Skeletal muscle tissue (tissue), 4 donors: ENCODE measurements around the gene DGKD. TPM values are rescaled to one million over a fixed set of nuclear protein-coding genes. Genes with fewer than 3 reads are reported as not detected.
A peak's percentile ranks its signal among the peaks of the same experiment; 100 is the strongest.

Experiments
- H3K27ac ChIP-seq: one replicate; pipeline ENCODE4 v1.7.0; 2013; ENCODE audit warnings: mild to moderate bottlenecking, low read depth, low read length, inconsistent platforms
- H3K27me3 ChIP-seq, 3 donors: one replicate each; pipeline ENCODE4 v1.7.0; 2013; ENCODE audit warnings: low read length in 3 of 3; ENCODE audit not compliant: control insufficient read depth in 3 of 3, insufficient read depth in 3 of 3
- H3K36me3 ChIP-seq, 3 donors: one replicate each; pipeline ENCODE4 v1.7.0; 2013; ENCODE audit warnings: low read length in 3 of 3; ENCODE audit not compliant: control insufficient read depth in 3 of 3, insufficient read depth in 3 of 3
- H3K4me1 ChIP-seq, 3 donors: one replicate each; pipeline ENCODE4 v1.7.0; 2013; ENCODE audit warnings: low read length in 3 of 3, mild to moderate bottlenecking in 3 of 3; ENCODE audit not compliant: control insufficient read depth in 3 of 3, insufficient read depth in 3 of 3
- H3K4me3 ChIP-seq, 3 donors: one replicate each; pipeline ENCODE4 v1.7.0; 2013; ENCODE audit warnings: low read length in 3 of 3
- H3K9ac ChIP-seq, 3 donors: one replicate each; pipeline ENCODE4 v1.7.0; 2013; ENCODE audit warnings: low read length in 3 of 3, mild to moderate bottlenecking in 3 of 3, moderate library complexity in 2 of 3, low read depth in 1 of 3
- H3K9me3 ChIP-seq, 3 donors: one replicate each; pipeline ENCODE4 v1.7.0; 2013; ENCODE audit warnings: low read length in 3 of 3; ENCODE audit not compliant: control insufficient read depth in 3 of 3
- total RNA-seq: library from RNA; depleted of rRNA; stranded (reverse); fragments of >200 nt; gene quantifications from one replicate; pipeline ENCODE4 v1.2.3, GENCODE V29; 2014
- donor health status: Osteomylitis.

Gene DGKD
- total RNA-seq, 1 donor from 2014 or later: 17.2 TPM

GRCh38 chr2:233485726-233486125 is 131.4 kb downstream of the DGKD start:
- Histone ChIP-seq H3K27ac (no peak overlapping the region), H3K9ac (no peak overlapping the region), H3K4me3 (no peak overlapping the region)

DNA sequence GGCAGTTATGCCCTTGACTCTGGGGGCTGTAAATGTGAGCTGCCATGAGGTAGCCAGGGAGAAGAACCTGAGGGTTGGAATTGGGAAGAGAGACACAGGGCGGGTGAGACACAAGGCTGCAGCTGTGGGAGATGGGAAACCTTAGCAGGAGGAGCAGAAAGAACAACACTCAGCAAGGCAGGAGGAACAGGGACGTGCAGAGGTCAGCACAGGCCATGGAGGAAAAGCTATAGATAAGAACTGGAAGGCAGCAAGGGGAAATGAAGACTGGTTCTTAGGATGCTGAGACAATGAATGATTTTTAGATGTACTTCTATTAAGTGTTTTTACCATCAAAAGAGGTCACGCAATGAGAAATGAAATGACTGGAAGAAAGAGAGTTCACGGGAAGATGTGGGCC is 132.1 kb downstream of the DGKD start:
- Histone ChIP-seq H3K9me3 (no peaks in the 10 kb centered on the region), H3K9ac (no peak overlapping the region), H3K27ac (peak overlapping the region; percentile 28), H3K4me3 (no peak overlapping the region), H3K4me1 (peaks cover 8 to 10% (median 10%) of the 10 kb centered on the region in 3 donors), H3K27me3 (no peaks in the 10 kb centered on the region), H3K36me3 (peaks cover 49 to 75% (median 75%) of the 10 kb centered on the region in 3 donors)

More at GRCh38 chr2:233485726-233486125, 131.4 kb downstream of the DGKD start:
- no peaks in the 10 kb centered on the region for H3K9me3 ChIP-seq
- peaks cover 43 to 69% (median 69%) of the 10 kb centered on the region in 3 donors for H3K36me3 ChIP-seq
- H3K4me1 ChIP-seq: peaks cover 11 to 17% (median 16%) of the 10 kb centered on the region in 3 donors
- no peaks in the 10 kb centered on the region for H3K27me3 ChIP-seq

GRCh38 chr2:233486778-233487552 is 132.7 kb downstream of the DGKD start:
- Histone ChIP-seq H3K27ac (peak overlapping the region; percentile 28), H3K4me1 (peaks cover 2 to 4% (median 4%) of the 10 kb centered on the region in 3 donors), H3K4me3 (no peak overlapping the region), H3K27me3 (no peaks in the 10 kb centered on the region), H3K36me3 (peaks cover 48 to 79% (median 77%) of the 10 kb centered on the region in 3 donors), H3K9me3 (no peaks in the 10 kb centered on the region), H3K9ac (no peak overlapping the region)

GRCh38 chr2:233487748-233488345 is 133.6 kb downstream of the DGKD start:
- Histone ChIP-seq H3K4me3 (no peak overlapping the region), H3K4me1 (no peaks in the 10 kb centered on the region), H3K27ac (no peak overlapping the region), H3K9ac (no peak overlapping the region), H3K9me3 (no peaks in the 10 kb centered on the region), H3K27me3 (no peaks in the 10 kb centered on the region), H3K36me3 (peaks cover 48 to 81% (median 79%) of the 10 kb centered on the region in 3 donors)

- Histone ChIP-seq H3K9ac (no peak overlapping the region), H3K27ac (no peak overlapping the region), H3K4me1 (no peaks in the 10 kb centered on the region), H3K9me3 (no peaks in the 10 kb centered on the region), H3K4me3 (no peak overlapping the region), H3K27me3 (no peaks in the 10 kb centered on the region), H3K36me3 (peaks cover 48 to 79% (median 74%) of the 10 kb centered on the region in 3 donors)
These were observed 134.8 kb downstream of the DGKD start for GRCh38 chr2:233489143-233489542.

DNA sequence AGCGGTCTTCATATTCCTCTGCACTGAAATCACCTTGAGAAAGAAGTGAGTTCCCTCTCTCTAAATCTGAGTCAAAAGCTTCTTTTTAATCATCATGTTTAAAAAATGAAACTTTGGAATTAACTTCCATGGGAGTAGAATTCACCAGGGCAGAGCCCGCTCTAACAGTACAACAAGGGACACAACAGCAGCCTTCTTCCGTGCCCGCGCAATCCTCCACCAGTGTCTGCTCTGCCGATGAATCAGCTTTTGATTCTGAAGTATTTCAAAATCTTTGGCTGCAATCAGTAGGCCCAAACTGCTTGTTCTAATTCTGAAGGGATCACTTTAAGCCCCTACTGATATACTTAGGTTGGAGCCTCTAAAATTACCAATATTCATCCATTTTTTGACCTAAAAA is 135.4 kb downstream of the DGKD start:
- Histone ChIP-seq H3K27ac (no peak overlapping the region), H3K4me3 (no peak overlapping the region), H3K4me1 (no peaks in the 10 kb centered on the region), H3K9ac (no peak overlapping the region), H3K27me3 (no peaks in the 10 kb centered on the region), H3K9me3 (no peaks in the 10 kb centered on the region), H3K36me3 (peaks cover 47 to 74% (median 69%) of the 10 kb centered on the region in 3 donors)

DNA sequence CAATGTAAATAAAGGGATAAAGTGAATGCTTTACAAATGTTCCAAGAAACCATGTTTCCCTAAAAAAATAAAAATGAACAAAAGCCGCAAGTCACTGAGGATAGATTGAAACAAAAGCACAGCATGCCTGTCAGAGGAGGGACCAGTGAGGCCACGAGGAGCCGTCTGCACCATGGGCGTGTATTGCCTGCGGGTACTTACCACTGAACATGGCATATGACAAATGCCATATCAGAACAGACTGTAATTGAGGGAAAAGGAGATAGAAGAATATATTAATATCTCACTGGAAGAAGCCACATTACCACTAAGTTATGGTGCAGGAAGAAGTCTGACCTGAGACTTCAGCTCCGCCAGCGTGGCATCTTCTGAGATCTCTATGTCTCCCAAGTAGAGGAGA is 136.5 kb downstream of the DGKD start:
- Histone ChIP-seq H3K4me3 (no peak overlapping the region), H3K9ac (no peak overlapping the region), H3K36me3 (peaks cover 43 to 71% (median 63%) of the 10 kb centered on the region in 3 donors), H3K9me3 (no peaks in the 10 kb centered on the region), H3K4me1 (no peaks in the 10 kb centered on the region), H3K27me3 (no peaks in the 10 kb centered on the region), H3K27ac (no peak overlapping the region)

DNA sequence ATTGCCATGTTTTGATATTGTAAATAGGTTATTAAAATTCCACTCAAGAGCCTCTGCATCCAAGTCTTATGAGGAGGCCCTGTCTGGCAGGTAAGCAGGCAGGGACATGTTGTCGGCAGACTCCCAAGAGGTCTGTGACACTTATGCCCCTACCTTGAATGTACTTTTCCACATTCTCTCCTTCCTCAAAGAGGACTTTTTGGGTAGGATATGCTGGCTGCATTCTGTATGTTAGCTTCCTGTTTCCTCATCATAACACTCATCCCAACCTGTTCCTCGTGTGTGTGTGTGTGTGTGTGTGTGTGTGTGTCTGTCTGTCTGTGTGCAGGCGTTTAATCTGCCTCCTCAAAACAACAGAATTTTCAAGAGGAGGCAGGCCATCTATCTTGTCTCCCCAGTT is 137.0 kb downstream of the DGKD start:
- H3K36me3 ChIP-seq: peaks cover 38 to 70% (median 58%) of the 10 kb centered on the region in 3 donors
- no peak overlapping the region for H3K4me3 ChIP-seq
- H3K4me1 ChIP-seq: no peaks in the 10 kb centered on the region
- no peak overlapping the region for H3K9ac ChIP-seq
- H3K9me3 ChIP-seq: no peaks in the 10 kb centered on the region
- no peaks in the 10 kb centered on the region for H3K27me3 ChIP-seq
- H3K27ac ChIP-seq: no peak overlapping the region

- H3K4me3 ChIP-seq: no peak overlapping the region
- no peak overlapping the region for H3K9ac ChIP-seq
- H3K27ac ChIP-seq: no peak overlapping the region
- peaks cover 33 to 66% (median 54%) of the 10 kb centered on the region in 3 donors for H3K36me3 ChIP-seq
- no peaks in the 10 kb centered on the region for H3K4me1 ChIP-seq
- no peaks in the 10 kb centered on the region for H3K27me3 ChIP-seq
- no peaks in the 10 kb centered on the region for H3K9me3 ChIP-seq
These were observed 137.8 kb downstream of the DGKD start for GRCh38 chr2:233492078-233492477.

DNA sequence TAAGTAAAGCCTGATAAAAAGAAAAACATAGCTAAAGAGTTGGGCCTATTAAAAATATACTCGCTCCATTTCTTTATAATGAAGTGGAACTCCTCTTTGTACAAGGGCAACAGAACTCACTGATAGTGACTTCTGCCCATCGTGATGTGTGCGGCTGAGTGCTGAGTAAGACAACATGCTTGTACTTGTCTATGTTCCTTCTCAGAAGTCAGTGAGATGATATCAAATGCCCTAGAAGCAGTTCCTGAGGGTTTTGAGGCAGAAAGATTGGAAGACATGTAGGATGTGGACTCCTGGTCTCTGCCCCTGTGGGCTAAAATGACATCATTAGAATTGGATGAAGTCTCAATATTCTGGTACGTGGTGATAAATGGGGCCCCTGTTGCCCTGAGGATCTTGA is 138.5 kb downstream of the DGKD start:
- no peaks in the 10 kb centered on the region for H3K27me3 ChIP-seq
- H3K27ac ChIP-seq: no peak overlapping the region
- H3K9me3 ChIP-seq: no peaks in the 10 kb centered on the region
- H3K4me3 ChIP-seq: no peak overlapping the region
- peaks cover 36 to 65% (median 58%) of the 10 kb centered on the region in 3 donors for H3K36me3 ChIP-seq
- no peaks in the 10 kb centered on the region for H3K4me1 ChIP-seq
- H3K9ac ChIP-seq: no peak overlapping the region
